Measurements from ENCODE around the gene LHX1.

GRCh38 chr17:36936455-36937000, 747 bp upstream of the LHX1 start:
- TF ChIP-seq CTCF (conservative IDR thresholded peaks at IDR 0.05): no peak
- TF ChIP-seq ZFX (IDR thresholded peaks at IDR 0.05): no peak

Data from C4-2B (cell line).